Testis (tissue), 3 donors: ENCODE data around the gene OMA1. TPM values are rescaled to one million over a fixed set of nuclear protein-coding genes. Genes with fewer than 3 reads are reported as not detected.

Experiments
- DNase-seq: peaks from one replicate; pipeline ENCODE4 v3.0.0-alpha.2; 2019
- H3K27ac ChIP-seq, 2 donors: fragments of 200-600 bp; sonication (generic); one replicate each; pipeline ENCODE4 v1.5.1; 2019
- H3K27me3 ChIP-seq: fragments of 200-600 bp; sonication (generic); one replicate; pipeline ENCODE4 v1.5.1; 2019
- H3K36me3 ChIP-seq: fragments of 200-600 bp; sonication (generic); one replicate; pipeline ENCODE4 v1.5.1; 2017; ENCODE audit warnings: low read depth; ENCODE audit errors: missing control alignments
- H3K4me1 ChIP-seq: fragments of 200-600 bp; sonication (generic); one replicate; pipeline ENCODE4 v1.5.1; 2019
- H3K4me3 ChIP-seq, 2 donors: fragments of 200-600 bp; sonication (generic); one replicate each; pipeline ENCODE4 v1.5.1; 2017 to 2019
- H3K9me3 ChIP-seq: fragments of 200-600 bp; sonication (generic); one replicate; pipeline ENCODE4 v1.5.1; 2017
- POLR2A ChIP-seq: fragments of 450-650 bp; IDR thresholded peaks from one replicate; pipeline ENCODE4 v1.6.1; 2017; ENCODE audit warnings: antibody characterized with exemption, mild to moderate bottlenecking, moderate library complexity
- WGBS, 2 donors: methylation state at CpG; one replicate each; pipeline ENCODE4 v1.1.5; 2018; 5-methylcytosine and 5-hydroxymethylcytosine counted together
- intact Hi-C: fragments of 100-400 bp; cut with DNase I; formaldehyde crosslinking; loops from one replicate; pipeline ENCODE4 v1.15.1; 2023; ENCODE audit warnings: low total_unique reads
- polyA plus RNA-seq: library from polyadenylated mRNA; stranded (reverse); fragments of 350-450 nt; fragmentation: Illumina TruSeq; extraction: RNeasy Lipid Tissue Mini Kit (QIAGEN cat#74804); gene quantifications from one replicate; pipeline ENCODE4 v1.2.3, GENCODE V29; 2014; ENCODE audit warnings: low read depth, low replicate concordance; ENCODE audit not compliant: insufficient read depth
- total RNA-seq, 2 donors: library from RNA; depleted of rRNA; stranded (reverse); fragments of >200 nt; gene quantifications; one replicate each; pipeline ENCODE4 v1.2.3, GENCODE V29; 2016
- TF ChIP-seq, protein P1 (sequence below), 3 experiments: fragments of 450-650 bp in 2 of 3; fragments of 200-600 bp in 1 of 3; sonication (generic) in 1 of 3; IDR thresholded peaks; one replicate each; pipeline ENCODE4 v1.5.1; 2016 to 2019; ENCODE audit warnings: antibody characterized with exemption in 3 of 3, mild to moderate bottlenecking in 2 of 3, moderate library complexity in 1 of 3

The OMA1 gene
- total and polyA plus RNA-seq, 3 donors from 2014 or later, result 10.9 to 24.7 (median 22.1) TPM

GRCh38 chr1:58529284-58529683 lies 17.2 kb downstream of the OMA1 start:
- no peak for DNase-seq
- intact Hi-C loops, result no loop called here
- Histone ChIP-seq H3K27ac (no peak overlapping the region), H3K9me3 (no peaks in the 10 kb centered on the region), H3K4me3 (no peak overlapping the region), H3K36me3 (no peaks in the 10 kb centered on the region), H3K27me3 (no peaks in the 10 kb centered on the region), H3K4me1 (no peaks in the 10 kb centered on the region)
- WGBS, 2 donors, result 100% methylated on average over 1 of the region's 1 CpG
- TF ChIP-seq, protein P1, sequence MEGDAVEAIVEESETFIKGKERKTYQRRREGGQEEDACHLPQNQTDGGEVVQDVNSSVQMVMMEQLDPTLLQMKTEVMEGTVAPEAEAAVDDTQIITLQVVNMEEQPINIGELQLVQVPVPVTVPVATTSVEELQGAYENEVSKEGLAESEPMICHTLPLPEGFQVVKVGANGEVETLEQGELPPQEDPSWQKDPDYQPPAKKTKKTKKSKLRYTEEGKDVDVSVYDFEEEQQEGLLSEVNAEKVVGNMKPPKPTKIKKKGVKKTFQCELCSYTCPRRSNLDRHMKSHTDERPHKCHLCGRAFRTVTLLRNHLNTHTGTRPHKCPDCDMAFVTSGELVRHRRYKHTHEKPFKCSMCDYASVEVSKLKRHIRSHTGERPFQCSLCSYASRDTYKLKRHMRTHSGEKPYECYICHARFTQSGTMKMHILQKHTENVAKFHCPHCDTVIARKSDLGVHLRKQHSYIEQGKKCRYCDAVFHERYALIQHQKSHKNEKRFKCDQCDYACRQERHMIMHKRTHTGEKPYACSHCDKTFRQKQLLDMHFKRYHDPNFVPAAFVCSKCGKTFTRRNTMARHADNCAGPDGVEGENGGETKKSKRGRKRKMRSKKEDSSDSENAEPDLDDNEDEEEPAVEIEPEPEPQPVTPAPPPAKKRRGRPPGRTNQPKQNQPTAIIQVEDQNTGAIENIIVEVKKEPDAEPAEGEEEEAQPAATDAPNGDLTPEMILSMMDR (IDR thresholded peaks at IDR 0.05), result no peak

DNA sequence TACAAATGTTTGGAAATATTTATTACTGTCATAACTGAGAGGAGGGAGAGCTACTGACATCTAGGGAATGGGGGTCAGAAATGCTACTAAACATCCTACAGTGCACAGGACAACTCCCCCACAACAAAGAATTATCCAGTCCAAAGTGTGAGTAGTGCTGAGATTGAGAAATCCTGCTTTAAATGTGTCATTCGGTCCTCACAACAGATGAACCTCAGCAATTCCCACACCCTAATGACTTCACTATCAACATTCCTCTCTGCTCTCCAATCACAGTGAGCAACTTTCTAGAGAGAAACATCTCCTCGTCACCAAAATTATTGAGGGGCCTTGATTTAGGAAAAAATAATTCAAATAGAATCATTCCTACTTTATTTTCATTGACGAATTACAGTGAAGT lies 18.0 kb downstream of the OMA1 start:
- Histone ChIP-seq H3K27ac (no peak overlapping the region), H3K4me3 (no peak overlapping the region), H3K4me1 (no peaks in the 10 kb centered on the region), H3K36me3 (no peaks in the 10 kb centered on the region), H3K27me3 (no peaks in the 10 kb centered on the region), H3K9me3 (no peaks in the 10 kb centered on the region)
- TF ChIP-seq, protein P1 (IDR thresholded peaks at IDR 0.05), result no peak
- no peak for TF ChIP-seq POLR2A
- DNase-seq, result no peak
- WGBS, 2 donors, result 81 to 91% methylated on average over 3 of the region's 3 CpGs
- intact Hi-C loops, result no loop called here

- intact Hi-C loops, result no loop called here
Observed at GRCh38 chr1:58524353-58524945, 22.1 kb downstream of the OMA1 start.

DNA sequence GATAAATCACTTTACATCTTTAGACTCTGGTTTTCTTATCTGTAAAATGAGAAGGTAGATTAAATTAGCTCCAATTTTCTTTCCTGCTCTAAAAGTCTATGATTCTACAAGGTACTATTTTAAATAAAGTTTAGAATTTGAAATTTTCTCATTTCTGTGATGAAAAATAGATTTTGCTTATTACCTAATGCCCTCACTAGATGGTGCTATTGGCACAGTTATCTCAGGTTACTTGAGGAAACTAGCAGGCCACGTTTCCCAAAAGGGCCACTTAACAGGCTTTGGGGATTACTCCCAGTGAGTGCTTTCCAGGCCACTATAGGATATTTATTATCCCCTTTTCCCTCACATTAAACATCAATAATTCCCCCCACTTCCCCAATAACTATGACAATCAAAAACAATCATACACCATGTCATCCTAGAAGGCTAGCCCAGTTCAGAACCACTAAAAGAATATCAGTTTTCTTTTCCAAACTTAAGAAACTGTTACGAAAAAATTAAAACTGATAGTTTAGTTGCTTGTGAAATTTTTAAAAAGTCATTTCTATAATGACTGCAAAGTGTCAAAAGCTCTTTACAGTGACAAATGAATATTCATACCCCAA lies 30.6 kb downstream of the OMA1 start:
- H3K27me3 ChIP-seq, result no peaks in the 10 kb centered on the region
- no peaks in the 10 kb centered on the region for H3K36me3 ChIP-seq
- H3K9me3 ChIP-seq, result no peaks in the 10 kb centered on the region
- H3K4me3 ChIP-seq, result no peak overlapping the region
- H3K4me1 ChIP-seq, result no peaks in the 10 kb centered on the region
- TF ChIP-seq, protein P1 (IDR thresholded peaks at IDR 0.05), result peak; percentile 58 to 66 (median 66)
- TF ChIP-seq POLR2A, result no peak
- peak; percentile 48 for DNase-seq
- H3K27ac ChIP-seq, result no peak overlapping the region
- intact Hi-C loops, result loop anchor here (10.0 kb wide), 1 partner anchor 139 kb away; no protein-coding TSS in a partner anchor
- 49 to 51% methylated on average over 2 of the region's 2 CpGs for whole genome bisulfite sequencing, 2 donors

More at GRCh38 chr1:58524353-58524945, 22.1 kb downstream of the OMA1 start:
- no peaks in the 10 kb centered on the region for H3K4me1 ChIP-seq
- 78 to 89% methylated on average over 3 of the region's 3 CpGs for WGBS, 2 donors
- DNase-seq, result no peak
- H3K27me3 ChIP-seq, result no peaks in the 10 kb centered on the region
- no peak for TF ChIP-seq POLR2A
- TF ChIP-seq, protein P1 (IDR thresholded peaks at IDR 0.05), result no peak
- H3K36me3 ChIP-seq, result no peaks in the 10 kb centered on the region
- H3K27ac ChIP-seq, result no peak overlapping the region
- no peak overlapping the region for H3K4me3 ChIP-seq
- H3K9me3 ChIP-seq, result no peaks in the 10 kb centered on the region

DNA sequence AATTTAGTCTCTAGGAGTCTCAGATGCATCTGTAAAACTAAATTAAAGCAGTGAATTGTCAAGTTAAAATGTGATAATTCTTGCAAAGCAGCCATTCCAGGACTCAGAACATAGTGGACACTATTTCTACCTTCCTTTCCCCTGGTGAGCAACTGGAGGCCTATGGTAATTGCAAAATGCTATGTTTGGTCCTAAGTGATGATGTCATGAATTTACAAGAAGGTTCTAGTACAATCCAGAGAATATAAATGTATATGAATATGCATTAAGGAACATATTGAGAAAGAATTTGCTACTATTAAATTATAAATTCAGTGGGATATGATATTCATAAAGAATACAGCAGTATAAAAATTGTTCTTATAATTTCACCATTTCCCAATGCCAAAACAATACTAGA lies 32.6 kb downstream of the OMA1 start:
- DNase-seq, result no peak
- Histone ChIP-seq H3K4me1 (no peaks in the 10 kb centered on the region), H3K4me3 (no peak overlapping the region), H3K36me3 (no peaks in the 10 kb centered on the region), H3K27me3 (no peaks in the 10 kb centered on the region), H3K27ac (no peak overlapping the region), H3K9me3 (no peaks in the 10 kb centered on the region)
- intact Hi-C loops, result loop anchor here (10.0 kb wide), 1 partner anchor 141 kb away; no protein-coding TSS in a partner anchor
- TF ChIP-seq, protein P1 (IDR thresholded peaks at IDR 0.05), result no peak
- TF ChIP-seq POLR2A, result no peak
